Neuronal stem cell (in vitro differentiated cells): ENCODE measurements around the gene NMT1.

ENCODE experiments used
- DNase-seq: peaks from one replicate; pipeline ENCODE4 v3.0.0-alpha.2; 2013; ENCODE audit warnings: low spot score
- H2AFZ ChIP-seq: one replicate; pipeline ENCODE4 v1.6.1; 2013; ENCODE audit warnings: mild to moderate bottlenecking, low read length, inconsistent platforms
- H2AK5ac ChIP-seq: 2 replicates; pipeline ENCODE4 v1.6.1; 2013; ENCODE audit warnings: low read depth, mild to moderate bottlenecking, inconsistent platforms, low read length, moderate library complexity, mixed read lengths
- H2BK120ac ChIP-seq: 2 replicates; pipeline ENCODE4 v1.6.1; 2013; ENCODE audit warnings: low read depth, mild to moderate bottlenecking, inconsistent platforms, low read length, moderate library complexity, mixed read lengths
- H2BK12ac ChIP-seq: one replicate; pipeline ENCODE4 v1.6.1; 2013; ENCODE audit warnings: low read length, inconsistent platforms
- H2BK15ac ChIP-seq: 2 replicates; pipeline ENCODE4 v1.6.1; 2013; ENCODE audit warnings: mild to moderate bottlenecking, low read length, inconsistent platforms, mixed read lengths
- H2BK5ac ChIP-seq: one replicate; pipeline ENCODE4 v1.6.1; 2013; ENCODE audit warnings: inconsistent platforms, mild to moderate bottlenecking, low read length, moderate library complexity
- H3K14ac ChIP-seq: one replicate; pipeline ENCODE4 v1.6.1; 2013; ENCODE audit warnings: low read length, inconsistent platforms
- H3K18ac ChIP-seq: 2 replicates; pipeline ENCODE4 v1.6.1; 2013; ENCODE audit warnings: low read length, inconsistent platforms
- H3K23ac ChIP-seq: 2 replicates; pipeline ENCODE4 v1.6.1; 2013; ENCODE audit warnings: low read depth, mild to moderate bottlenecking, mixed read lengths, low read length, inconsistent platforms; ENCODE audit not compliant: poor library complexity
- H3K27ac ChIP-seq: replicated peaks from 3 replicates; pipeline ENCODE4 v1.5.1; 2013; ENCODE audit warnings: low read length, inconsistent platforms
- H3K27me3 ChIP-seq, 3 experiments: 2 replicates each; pipeline ENCODE4 v1.6.1; 2013; ENCODE audit warnings: low read length in 3 of 3, mild to moderate bottlenecking in 2 of 3, inconsistent platforms in 1 of 3, low read depth in 1 of 3, mixed read lengths in 1 of 3, moderate library complexity in 1 of 3; ENCODE audit not compliant: control insufficient read depth in 3 of 3, insufficient read depth in 3 of 3
- H3K36me3 ChIP-seq, 2 donors: replicated peaks in 1 of 2; 2 replicates each; pipeline ENCODE4 v1.6.1; 2013; ENCODE audit warnings: low read length in 2 of 2; ENCODE audit not compliant: control insufficient read depth in 2 of 2, insufficient read depth in 2 of 2
- H3K4ac ChIP-seq: 2 replicates; pipeline ENCODE4 v1.6.1; 2013; ENCODE audit warnings: inconsistent platforms, mild to moderate bottlenecking, low read length, moderate library complexity
- H3K4me1 ChIP-seq, 2 donors: 1 replicate in 1 of 2; 2 replicates in 1 of 2; pipeline ENCODE4 v1.6.1; 2013; ENCODE audit warnings: low read length in 2 of 2, low read depth in 1 of 2; ENCODE audit not compliant: control insufficient read depth in 2 of 2, insufficient read depth in 1 of 2
- H3K4me2 ChIP-seq: one replicate; pipeline ENCODE4 v1.6.1; 2013; ENCODE audit warnings: mild to moderate bottlenecking, low read length, inconsistent platforms; ENCODE audit not compliant: insufficient read depth, poor library complexity, severe bottlenecking
- H3K4me3 ChIP-seq, 2 donors: 2 replicates each; pipeline ENCODE4 v1.5.1; 2013; ENCODE audit warnings: low read length in 2 of 2, mild to moderate bottlenecking in 2 of 2, inconsistent platforms in 1 of 2, moderate library complexity in 1 of 2
- H3K79me1 ChIP-seq: one replicate; pipeline ENCODE4 v1.6.1; 2013; ENCODE audit warnings: low read depth, mild to moderate bottlenecking, inconsistent platforms, low read length, moderate library complexity
- H3K9ac ChIP-seq: one replicate; pipeline ENCODE4 v1.6.1; 2013; ENCODE audit warnings: mild to moderate bottlenecking, low read depth, low read length, inconsistent platforms; ENCODE audit not compliant: poor library complexity
- H3K9me3 ChIP-seq, 2 donors: replicated peaks in 1 of 2; 2 replicates each; pipeline versions ENCODE3 to v1.6.1; 2013; ENCODE audit warnings: low read length in 2 of 2, mild to moderate bottlenecking in 2 of 2, inconsistent platforms in 1 of 2, low read depth in 1 of 2, mixed read lengths in 1 of 2, moderate library complexity in 1 of 2; ENCODE audit not compliant: control insufficient read depth in 2 of 2, insufficient read depth in 1 of 2
- H4K8ac ChIP-seq: one replicate; pipeline ENCODE4 v1.6.1; 2013; ENCODE audit warnings: low read depth, mild to moderate bottlenecking, inconsistent platforms, low read length, moderate library complexity
- H4K91ac ChIP-seq: one replicate; pipeline ENCODE4 v1.6.1; 2013; ENCODE audit warnings: low read length, low read depth, mild to moderate bottlenecking, inconsistent platforms; ENCODE audit not compliant: poor library complexity
- WGBS, 2 donors: extraction: QIAGEN DNeasy Blood & Tissue Kit; methylation state at CpG; one replicate each; pipeline ENCODE4 v1.1.7; 2013; ENCODE audit warnings: missing lambda C conversion rate in 2 of 2, mixed read lengths in 1 of 2; ENCODE audit not compliant: insufficient read length in 2 of 2, insufficient replicate concordance in 1 of 2; ENCODE audit errors: extremely low coverage in 2 of 2; 5-methylcytosine and 5-hydroxymethylcytosine counted together

NMT1 gene

DNA sequence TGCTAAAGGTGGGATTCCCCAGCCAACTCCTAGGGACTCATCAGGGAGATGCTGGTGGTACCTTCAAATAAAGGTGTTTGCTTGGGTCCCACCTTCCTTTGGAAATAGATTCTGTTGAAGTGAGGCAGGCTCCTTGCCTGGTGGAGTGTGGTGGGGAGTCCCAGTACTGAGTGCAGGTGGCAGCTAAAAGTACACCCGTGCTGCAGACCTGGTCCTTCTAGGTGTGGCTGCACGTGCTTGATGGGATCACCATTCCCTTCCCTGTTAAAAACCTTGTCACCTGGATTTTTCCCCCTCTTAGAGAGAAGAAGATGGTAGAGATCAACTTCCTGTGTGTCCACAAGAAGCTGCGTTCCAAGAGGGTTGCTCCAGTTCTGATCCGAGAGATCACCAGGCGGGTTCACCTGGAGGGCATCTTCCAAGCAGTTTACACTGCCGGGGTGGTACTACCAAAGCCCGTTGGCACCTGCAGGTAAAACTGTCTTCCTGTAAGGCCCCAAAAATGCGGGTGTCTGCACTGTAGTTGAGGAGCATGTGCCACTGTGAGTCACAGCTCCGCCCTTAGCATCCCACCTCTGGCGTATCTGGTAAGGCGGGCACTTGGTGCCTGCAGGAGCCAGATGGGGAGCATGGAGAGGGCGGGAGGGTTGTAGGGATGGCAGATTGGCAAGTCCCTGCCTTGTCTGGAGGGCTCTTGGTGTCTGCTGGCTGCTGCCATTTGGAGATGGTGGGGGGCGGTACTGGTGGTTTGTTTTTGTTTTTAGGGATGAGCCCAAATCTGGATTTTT lies 37.2 kb downstream of the NMT1 start:
- Histone ChIP-seq H2BK5ac (no peak overlapping the region), H2BK120ac (no peak overlapping the region), H3K79me1 (no peaks in the 10 kb centered on the region), H3K18ac (no peak overlapping the region), H4K8ac (no peak overlapping the region), H2BK15ac (no peak overlapping the region), H3K4ac (no peak overlapping the region), H3K27ac (no peak overlapping the region), H3K9me3 (no peaks in the 10 kb centered on the region), H2AFZ (no peak overlapping the region), H3K4me2 (no peak overlapping the region), H3K4me3 (no peak overlapping the region), H3K9ac (no peak overlapping the region), H3K27me3 (no peaks in the 10 kb centered on the region), H3K14ac (no peak overlapping the region), H2AK5ac (no peak overlapping the region), H3K23ac (no peak overlapping the region), H2BK12ac (no peak overlapping the region), H3K4me1 (no peaks in the 10 kb centered on the region), H3K36me3 (peaks cover 59 to 93% of the 10 kb centered on the region in 2 donors), H4K91ac (no peak overlapping the region)
- no peak for DNase-seq
- WGBS, 2 donors: no CpG with 5 or more reads among the region's 13 CpGs

DNA sequence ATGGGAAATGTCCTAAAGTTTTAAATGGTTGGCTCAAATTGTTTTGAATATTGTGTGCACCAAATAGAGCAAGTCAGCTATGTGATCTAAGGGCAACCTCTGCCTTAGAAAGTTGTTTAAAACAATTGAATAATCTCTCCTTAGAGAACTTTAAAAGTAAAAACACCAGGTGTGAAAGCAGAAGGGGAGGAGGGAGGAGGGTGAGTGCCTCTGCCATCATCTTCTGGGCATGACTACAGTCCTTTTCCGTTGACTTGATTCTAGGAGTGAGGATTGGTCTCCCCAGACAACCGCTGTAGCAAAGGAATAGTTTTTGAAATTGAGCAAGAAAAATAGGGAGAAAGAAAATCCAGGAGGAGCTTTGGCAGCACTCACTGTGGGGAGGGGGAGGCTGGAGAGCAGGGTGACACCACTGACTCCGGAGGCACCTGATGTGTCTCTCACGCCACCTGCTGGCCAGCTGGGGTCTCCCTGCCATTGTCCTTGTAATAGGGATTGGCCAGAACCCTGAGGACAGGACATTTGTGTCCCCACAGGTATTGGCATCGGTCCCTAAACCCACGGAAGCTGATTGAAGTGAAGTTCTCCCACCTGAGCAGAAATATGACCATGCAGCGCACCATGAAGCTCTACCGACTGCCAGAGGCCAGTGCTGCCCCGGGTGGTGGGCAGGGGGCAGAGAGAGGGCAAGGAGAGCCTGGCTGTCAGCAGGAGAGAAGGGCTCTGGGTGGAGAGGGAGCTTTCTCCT lies 37.9 kb downstream of the NMT1 start:
- H3K9me3 ChIP-seq: no peaks in the 10 kb centered on the region
- H3K18ac ChIP-seq: no peak overlapping the region
- no peak overlapping the region for H2AFZ ChIP-seq
- DNase-seq: peak; percentile 74
- H4K8ac ChIP-seq: no peak overlapping the region
- H2BK120ac ChIP-seq: no peak overlapping the region
- H3K4me3 ChIP-seq: no peak overlapping the region
- no peak overlapping the region for H2BK12ac ChIP-seq
- H3K4me2 ChIP-seq: no peak overlapping the region
- peaks cover 60 to 93% of the 10 kb centered on the region in 2 donors for H3K36me3 ChIP-seq
- no peak overlapping the region for H4K91ac ChIP-seq
- H3K14ac ChIP-seq: no peak overlapping the region
- H3K4ac ChIP-seq: no peak overlapping the region
- H3K79me1 ChIP-seq: no peaks in the 10 kb centered on the region
- no peak overlapping the region for H3K27ac ChIP-seq
- WGBS, 2 donors: no CpG with 5 or more reads among the region's 9 CpGs
- no peak overlapping the region for H2BK15ac ChIP-seq
- H2BK5ac ChIP-seq: no peak overlapping the region
- H3K27me3 ChIP-seq: no peaks in the 10 kb centered on the region
- H3K9ac ChIP-seq: no peak overlapping the region
- H2AK5ac ChIP-seq: no peak overlapping the region
- H3K4me1 ChIP-seq: no peaks in the 10 kb centered on the region
- no peak overlapping the region for H3K23ac ChIP-seq

DNA sequence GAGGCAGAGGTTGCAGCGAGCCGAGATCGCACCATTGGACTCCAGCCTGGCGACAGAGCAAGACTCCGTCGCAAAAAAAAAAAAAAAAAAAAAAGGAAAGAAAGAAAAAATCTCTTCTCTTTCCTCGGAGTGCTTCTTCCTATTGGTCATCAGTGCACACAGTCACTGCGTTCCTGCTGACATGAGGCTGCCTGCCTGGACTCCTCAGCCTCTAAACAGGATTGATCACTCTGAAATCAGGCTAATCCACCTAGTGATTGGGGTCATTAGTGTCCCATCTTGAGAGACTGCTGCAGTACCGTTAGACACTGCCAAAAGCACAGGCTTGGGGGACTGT lies 40.4 kb downstream of the NMT1 start:
- no peak for DNase-seq
- Histone ChIP-seq H3K4me1 (peaks cover 0 to 1% of the 10 kb centered on the region in 2 donors), H2BK12ac (no peak overlapping the region), H2BK5ac (no peak overlapping the region), H2BK15ac (no peak overlapping the region), H3K14ac (no peak overlapping the region), H3K18ac (no peak overlapping the region), H3K4ac (no peak overlapping the region), H3K23ac (no peak overlapping the region), H3K27me3 (no peaks in the 10 kb centered on the region), H3K79me1 (peaks cover 2% of the 10 kb centered on the region), H3K9me3 (no peaks in the 10 kb centered on the region), H4K91ac (no peak overlapping the region), H3K9ac (no peak overlapping the region), H3K27ac (no peak overlapping the region), H3K36me3 (peaks cover 72 to 93% of the 10 kb centered on the region in 2 donors), H3K4me2 (no peak overlapping the region), H3K4me3 (no peak overlapping the region), H2AFZ (no peak overlapping the region), H2BK120ac (no peak overlapping the region), H4K8ac (no peak overlapping the region), H2AK5ac (no peak overlapping the region)
- WGBS, 2 donors: no CpG with 5 or more reads among the region's 9 CpGs
